ENCODE data around the gene DPH7.
"Not testable (repeated sequence)": the region's sequence is repeated elsewhere in the genome, so short reads cannot be mapped to it uniquely, and the experiment has no call there.

The DPH7 gene

GRCh38 chr9:137606005-137606621 lies 27.4 kb upstream of the DPH7 start:
- DNase-seq: no peak

- peak; percentile 95 for DNase-seq
Measured at GRCh38 chr9:137605121-137606004, 26.6 kb upstream of the DPH7 start, which contains the start of gene ARRDC1. Gene ARRDC1 (plus strand): TSS chr9:137605686. CDS start chr9:137605718, 32 bp downstream.

- no peak for DNase-seq
Measured at GRCh38 chr9:137604345-137605086, 25.8 kb upstream of the DPH7 start.

- DNase-seq: no peak
Measured at GRCh38 chr9:137603879-137604278, 25.2 kb upstream of the DPH7 start.

- no peak for DNase-seq
Measured at GRCh38 chr9:137602661-137603060, 23.9 kb upstream of the DPH7 start.

GRCh38 chr9:137598943-137599342 lies 20.2 kb upstream of the DPH7 start:
- DNase-seq: no peak

GRCh38 chr9:137596577-137596976 lies 17.9 kb upstream of the DPH7 start:
- DNase-seq: not testable (repeated sequence)

- no peak for DNase-seq
Measured at GRCh38 chr9:137593176-137593575, 14.5 kb upstream of the DPH7 start.

GRCh38 chr9:137592767-137593166 lies 14.0 kb upstream of the DPH7 start:
- no peak for DNase-seq

- peak; percentile 88 for DNase-seq
Measured at GRCh38 chr9:137590469-137591383, 12.0 kb upstream of the DPH7 start, which contains the start of gene ZMYND19. Gene ZMYND19 (minus strand): TSS chr9:137590512. CDS start chr9:137590263, 249 bp downstream.

- no peak for DNase-seq
Measured at GRCh38 chr9:137590123-137590468, 11.4 kb upstream of the DPH7 start.

GRCh38 chr9:137589441-137590122 lies 10.9 kb upstream of the DPH7 start:
- no peak for DNase-seq

GRCh38 chr9:137588891-137589290 lies 10.2 kb upstream of the DPH7 start:
- no peak for DNase-seq

- no peak for DNase-seq
Measured at GRCh38 chr9:137588311-137588710, 9.6 kb upstream of the DPH7 start.

- no peak for DNase-seq
Measured at GRCh38 chr9:137586854-137587253, 8.1 kb upstream of the DPH7 start.

GRCh38 chr9:137583957-137584356 lies 5.2 kb upstream of the DPH7 start:
- no peak for DNase-seq

GRCh38 chr9:137583347-137583746 lies 4.6 kb upstream of the DPH7 start:
- DNase-seq: no peak

GRCh38 chr9:137582286-137582860 lies 3.6 kb upstream of the DPH7 start:
- no peak for DNase-seq

- no peak for DNase-seq
Measured at GRCh38 chr9:137581361-137582285, 2.9 kb upstream of the DPH7 start.

GRCh38 chr9:137580954-137581322 lies 2.2 kb upstream of the DPH7 start:
- no peak for DNase-seq
